ENCODE results near the gene C9orf153. TPM values are rescaled to one million over a fixed set of nuclear protein-coding genes. Genes with fewer than 3 reads are reported as not detected.

C9orf153 gene
- total and polyA plus RNA-seq, 2 of the 4 experiments (the other 2 are of a cell fraction) = not detected

DNA sequence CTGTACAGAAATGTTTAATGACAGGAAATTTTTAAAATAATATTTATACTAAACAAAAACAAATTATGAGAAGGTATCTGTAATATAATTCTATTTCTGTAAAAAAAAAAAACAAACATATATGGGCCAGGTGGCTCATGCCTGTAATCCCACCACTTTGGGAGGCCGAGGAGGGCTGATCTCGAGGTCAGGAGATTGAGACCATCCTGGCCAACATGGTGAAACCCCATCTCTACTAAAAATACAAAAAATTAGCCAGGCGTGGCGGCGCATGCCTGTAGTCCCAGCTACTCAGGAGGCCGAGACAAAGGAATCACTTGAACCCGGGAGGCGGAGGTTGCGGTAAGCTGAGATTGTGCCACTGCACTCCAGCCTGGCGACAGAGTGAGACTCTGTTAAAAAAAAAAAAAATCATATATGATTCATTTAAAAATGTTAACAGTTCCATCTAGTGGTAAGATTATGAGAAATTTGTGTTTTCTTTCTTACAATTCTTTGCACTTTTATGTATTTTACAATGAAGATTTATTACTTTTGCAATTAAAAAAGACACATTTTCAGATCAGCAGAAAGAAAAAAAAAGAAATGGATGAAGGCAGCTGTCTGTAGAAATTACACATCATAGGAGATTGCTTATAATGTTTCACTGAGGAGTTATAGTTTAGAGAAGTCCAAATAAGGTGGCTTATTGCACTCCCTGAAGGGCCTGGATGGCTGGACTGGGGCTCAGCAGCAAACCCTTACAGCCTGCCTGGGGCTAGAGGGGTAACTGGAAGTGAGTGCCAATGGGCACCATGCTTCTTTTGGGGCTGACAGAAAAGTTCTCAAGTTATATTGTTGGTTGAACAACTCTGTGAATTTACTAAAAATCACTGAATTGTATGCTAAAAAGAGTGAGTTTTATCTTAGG, 20.3 kb downstream of the C9orf153 start:
- Histone ChIP-seq H4K91ac (ENCODE audit: insufficient read depth, low read depth, low read length) (no peak overlapping the region), H3K4me2 (ENCODE audit: low read depth, low read length) (no peak overlapping the region), H2BK15ac (ENCODE audit: low read depth, low read length) (no peak overlapping the region), H2BK120ac (ENCODE audit: low read depth, low read length) (no peak overlapping the region), H2AK5ac (ENCODE audit: low read depth, low read length) (no peak overlapping the region), H3K4me1 (ENCODE audit: control insufficient read depth, insufficient read depth, low read length) (no peaks in the 10 kb centered on the region; the same call in 1 of the 2 replicates), H4K8ac (ENCODE audit: low read depth in 2 of 2, low read length in 2 of 2) (no peak overlapping the region), H3K18ac (ENCODE audit: low read depth, low read length) (no peak overlapping the region), H3K9me1 (ENCODE audit: insufficient read depth, low read length) (no peaks in the 10 kb centered on the region), H4K20me1 (ENCODE audit: insufficient read depth, low read length) (no peaks in the 10 kb centered on the region), H2BK5ac (ENCODE audit: low read depth, low read length, poor library complexity, severe bottlenecking) (no peak overlapping the region), H3K27ac (ENCODE audit: insufficient read depth, low read length) (no peak overlapping the region), H2AFZ (replicated peaks; ENCODE audit: low read length, poor library complexity) (no peak overlapping the region), H3K27me3 (ENCODE audit: control insufficient read depth, insufficient read depth, low read length) (no peaks in the 10 kb centered on the region), H3K9me3 (ENCODE audit: control insufficient read depth, insufficient read depth, low read length) (no peaks in the 10 kb centered on the region), H2AK9ac (replicated peaks; ENCODE audit: low read depth, low read length, poor library complexity) (no peak overlapping the region), H3K14ac (replicated peaks; ENCODE audit: low read depth, low read length) (no peak overlapping the region), H3K23ac (ENCODE audit: low read depth, low read length) (no peak overlapping the region), H2BK20ac (ENCODE audit: low read depth, low read length) (no peak overlapping the region), H3K79me1 (ENCODE audit: low read depth in 1 of 2, low read length in 2 of 2) (no peaks in the 10 kb centered on the region), H3K4ac (ENCODE audit: low read depth, low read length) (no peak overlapping the region), H3K56ac (ENCODE audit: extremely low read depth, insufficient read depth, low read length) (no peak overlapping the region), H4K5ac (ENCODE audit: low read depth, low read length) (no peak overlapping the region), H3K4me3 (ENCODE audit: insufficient read depth, low read depth, low read length) (no peak overlapping the region), H3K9ac (ENCODE audit: low read depth, low read length) (no peak overlapping the region), H3K36me3 (ENCODE audit: control insufficient read depth, insufficient read depth, low read length) (no peaks in the 10 kb centered on the region)
- ATAC-seq (ENCODE audit: low read depth) (0 out of 2 replicates have a peak, but pooled peaks have one; percentile 53), DNase-seq (no peak)
- BruUV-seq (replicated peaks) = no TSS peak
- in situ Hi-C loops (cut with MboI; ENCODE audit: low sequenced_read_pairs) (no loop called here), dilution Hi-C loops (cut with HindIII; ENCODE audit: low sequenced_read_pairs, unreplicated experiment) (no loop called here), intact Hi-C loops (cut with micrococcal nuclease) (no loop called here)
- TF ChIP-seq RAD21 (IDR thresholded peaks at IDR 0.05; ENCODE audit: low read length) (no peak), RCOR1 (IDR thresholded peaks at IDR 0.05; ENCODE audit: insufficient replicate concordance, low read length) (no peak), BHLHE40 (IDR thresholded peaks at IDR 0.05; ENCODE audit: low read depth, low read length) (no peak), MXI1 (IDR thresholded peaks at IDR 0.05; ENCODE audit: borderline replicate concordance, low read depth, low read length) (no peak), MAFK (IDR thresholded peaks at IDR 0.05; ENCODE audit: low read depth, low read length) (no peak), POLR2A (IDR thresholded peaks at IDR 0.05; ENCODE audit: low read depth, low read length) (no peak), SMC3 (IDR thresholded peaks at IDR 0.05; ENCODE audit: low read depth, low read length) (no peak), CEBPB (IDR thresholded peaks at IDR 0.05; ENCODE audit: low read depth, low read length) (no peak)
- TF ChIP-seq, protein P1, sequence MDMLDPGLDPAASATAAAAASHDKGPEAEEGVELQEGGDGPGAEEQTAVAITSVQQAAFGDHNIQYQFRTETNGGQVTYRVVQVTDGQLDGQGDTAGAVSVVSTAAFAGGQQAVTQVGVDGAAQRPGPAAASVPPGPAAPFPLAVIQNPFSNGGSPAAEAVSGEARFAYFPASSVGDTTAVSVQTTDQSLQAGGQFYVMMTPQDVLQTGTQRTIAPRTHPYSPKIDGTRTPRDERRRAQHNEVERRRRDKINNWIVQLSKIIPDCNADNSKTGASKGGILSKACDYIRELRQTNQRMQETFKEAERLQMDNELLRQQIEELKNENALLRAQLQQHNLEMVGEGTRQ (IDR thresholded peaks at IDR 0.05; ENCODE audit: low read depth, low read length) = no peak
- WGBS, 2 experiments (ENCODE audit: extremely low coverage in 2 of 2, insufficient read length in 1 of 2) = no CpG with 5 or more reads among the region's 10 CpGs
- ChIA-PET POLR2A (ENCODE audit: unreplicated experiment) (no interaction called here), CTCF (interaction anchor here (0.6 to 1.3 kb wide), 5 partner anchors 21 to 1914 kb away, joined by 3 to 5 read pairs (median 4); no protein-coding TSS in a partner anchor)

All from IMR-90 (cell line).